ENCODE measurements around the gene ANAPC2. TPM values are rescaled to one million over a fixed set of nuclear protein-coding genes. Genes with fewer than 3 reads are reported as not detected.

Gene ANAPC2
- total and polyA plus RNA-seq, 4 donors, result 31.9 to 60.9 (median 41.1) TPM

DNA sequence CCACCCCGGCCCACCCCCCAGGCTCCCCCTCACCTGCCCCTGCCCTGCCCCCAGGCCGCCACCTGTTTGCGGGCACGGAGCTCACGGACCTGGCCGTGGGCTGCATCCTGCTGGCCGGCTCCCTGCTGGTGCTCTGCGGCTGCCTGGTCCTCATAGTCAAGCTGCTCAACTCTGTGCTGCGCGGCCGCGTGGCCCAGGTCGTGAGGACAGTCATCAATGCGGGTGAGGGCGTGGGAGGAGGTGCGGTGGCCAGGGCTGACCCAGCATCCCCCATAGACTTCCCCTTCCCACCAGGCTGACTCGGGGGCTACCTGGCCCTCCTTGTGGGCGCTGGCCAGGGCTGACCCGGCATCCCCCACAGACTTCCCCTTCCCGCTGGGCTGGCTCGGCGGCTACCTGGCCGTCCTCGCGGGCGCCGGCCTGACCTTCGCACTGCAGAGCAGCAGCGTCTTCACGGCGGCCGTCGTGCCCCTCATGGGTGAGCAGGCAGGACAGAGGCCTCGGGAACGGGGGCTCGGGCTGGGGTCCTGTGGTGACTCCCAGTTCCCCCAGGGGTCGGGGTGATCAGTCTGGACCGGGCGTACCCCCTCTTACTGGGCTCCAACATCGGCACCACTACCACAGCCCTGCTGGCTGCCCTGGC, 45.8 kb upstream of the ANAPC2 start:
- ATAC-seq (ENCODE audit: insufficient read depth, low FRiP score), result no peak
- Histone ChIP-seq H3K27ac (ENCODE audit: low read depth in 1 of 2, low read length in 1 of 2) (no peak overlapping the region), H3K36me3 (ENCODE audit: control insufficient read depth in 4 of 4, insufficient read depth in 4 of 4, low read length in 4 of 4) (no peaks in the 10 kb centered on the region), H3K4me3 (no peak overlapping the region), H3K9me3 (ENCODE audit: control insufficient read depth in 4 of 4, insufficient read depth in 3 of 4, low read length in 3 of 4) (peaks cover 0 to 2% (median 0%) of the 10 kb centered on the region in 4 donors), H3K4me1 (ENCODE audit: control insufficient read depth in 5 of 5, insufficient read depth in 5 of 5, low read length in 5 of 5) (peaks cover 0 to 14% (median 8%) of the 10 kb centered on the region in 5 donors), H3K9ac (ENCODE audit: insufficient read depth in 1 of 2, low read length in 2 of 2) (no peak overlapping the region), H3K27me3 (ENCODE audit: control insufficient read depth in 3 of 3, insufficient read depth in 3 of 3, low read length in 2 of 3) (peaks cover 0 to 6% (median 0%) of the 10 kb centered on the region in 3 donors)
- TF ChIP-seq, protein P1, sequence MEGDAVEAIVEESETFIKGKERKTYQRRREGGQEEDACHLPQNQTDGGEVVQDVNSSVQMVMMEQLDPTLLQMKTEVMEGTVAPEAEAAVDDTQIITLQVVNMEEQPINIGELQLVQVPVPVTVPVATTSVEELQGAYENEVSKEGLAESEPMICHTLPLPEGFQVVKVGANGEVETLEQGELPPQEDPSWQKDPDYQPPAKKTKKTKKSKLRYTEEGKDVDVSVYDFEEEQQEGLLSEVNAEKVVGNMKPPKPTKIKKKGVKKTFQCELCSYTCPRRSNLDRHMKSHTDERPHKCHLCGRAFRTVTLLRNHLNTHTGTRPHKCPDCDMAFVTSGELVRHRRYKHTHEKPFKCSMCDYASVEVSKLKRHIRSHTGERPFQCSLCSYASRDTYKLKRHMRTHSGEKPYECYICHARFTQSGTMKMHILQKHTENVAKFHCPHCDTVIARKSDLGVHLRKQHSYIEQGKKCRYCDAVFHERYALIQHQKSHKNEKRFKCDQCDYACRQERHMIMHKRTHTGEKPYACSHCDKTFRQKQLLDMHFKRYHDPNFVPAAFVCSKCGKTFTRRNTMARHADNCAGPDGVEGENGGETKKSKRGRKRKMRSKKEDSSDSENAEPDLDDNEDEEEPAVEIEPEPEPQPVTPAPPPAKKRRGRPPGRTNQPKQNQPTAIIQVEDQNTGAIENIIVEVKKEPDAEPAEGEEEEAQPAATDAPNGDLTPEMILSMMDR (IDR thresholded peaks at IDR 0.05; ENCODE audit: control extremely low read depth, extremely low read depth), result no peak
- 63 to 72% methylated on average over 27 to 40 of the region's 40 CpGs for WGBS, 2 donors
- DNase-seq, result no peak

DNA sequence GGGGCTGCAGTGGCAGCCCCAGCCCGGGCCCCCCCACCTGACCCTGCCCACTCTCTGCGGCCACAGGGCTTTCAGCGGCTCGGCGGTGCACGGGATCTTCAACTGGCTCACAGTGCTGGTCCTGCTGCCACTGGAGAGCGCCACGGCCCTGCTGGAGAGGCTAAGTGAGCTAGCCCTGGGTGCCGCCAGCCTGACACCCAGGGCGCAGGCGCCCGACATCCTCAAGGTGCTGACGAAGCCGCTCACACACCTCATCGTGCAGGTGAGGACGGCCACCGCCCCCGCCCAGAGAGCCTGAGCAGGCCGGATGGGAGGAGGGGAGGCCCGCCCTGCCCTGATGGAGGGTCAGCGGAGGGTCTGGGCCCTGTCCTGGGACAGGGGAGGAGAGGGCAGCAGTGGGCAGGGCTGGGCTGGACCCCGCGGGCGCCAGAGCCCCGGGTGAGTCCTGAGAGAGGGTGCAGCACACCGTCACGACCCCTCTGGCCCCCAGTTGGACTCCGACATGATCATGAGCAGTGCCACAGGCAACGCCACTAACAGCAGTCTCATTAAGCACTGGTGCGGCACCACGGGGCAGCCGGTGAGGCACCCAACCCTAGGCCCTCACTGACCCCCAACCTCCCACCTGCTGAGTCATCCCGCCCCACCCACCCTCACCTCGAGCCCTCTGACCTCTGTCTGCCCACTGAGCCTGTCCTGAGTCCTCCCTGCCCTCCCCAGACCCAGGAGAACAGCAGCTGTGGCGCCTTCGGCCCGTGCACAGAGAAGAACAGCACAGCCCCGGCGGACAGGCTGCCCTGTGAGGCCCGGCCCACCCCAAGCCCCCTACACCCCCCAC, 45.0 kb upstream of the ANAPC2 start:
- TF ChIP-seq, protein P1 (IDR thresholded peaks at IDR 0.05; ENCODE audit: control extremely low read depth, extremely low read depth), result no peak
- 79 to 87% methylated on average over 35 to 40 of the region's 40 CpGs for WGBS, 2 donors
- no peak for DNase-seq
- Histone ChIP-seq H3K9me3 (ENCODE audit: control insufficient read depth in 4 of 4, insufficient read depth in 3 of 4, low read length in 3 of 4) (peaks cover 0 to 2% (median 0%) of the 10 kb centered on the region in 4 donors), H3K27me3 (ENCODE audit: control insufficient read depth in 3 of 3, insufficient read depth in 3 of 3, low read length in 2 of 3) (peaks cover 0 to 6% (median 0%) of the 10 kb centered on the region in 3 donors), H3K27ac (ENCODE audit: low read depth in 1 of 2, low read length in 1 of 2) (no peak overlapping the region), H3K9ac (ENCODE audit: insufficient read depth in 1 of 2, low read length in 2 of 2) (no peak overlapping the region), H3K36me3 (ENCODE audit: control insufficient read depth in 4 of 4, insufficient read depth in 4 of 4, low read length in 4 of 4) (no peaks in the 10 kb centered on the region), H3K4me3 (no peak overlapping the region), H3K4me1 (ENCODE audit: control insufficient read depth in 5 of 5, insufficient read depth in 5 of 5, low read length in 5 of 5) (peaks cover 0 to 14% (median 4%) of the 10 kb centered on the region in 5 donors)
- no peak for ATAC-seq (ENCODE audit: insufficient read depth, low FRiP score)

- H3K9ac ChIP-seq (ENCODE audit: insufficient read depth in 1 of 2, low read length in 2 of 2), result no peak overlapping the region
- TF ChIP-seq, protein P1 (IDR thresholded peaks at IDR 0.05; ENCODE audit: control extremely low read depth, extremely low read depth), result no peak
- H3K27me3 ChIP-seq (ENCODE audit: control insufficient read depth in 3 of 3, insufficient read depth in 3 of 3, low read length in 2 of 3), result peaks cover 0 to 6% (median 0%) of the 10 kb centered on the region in 3 donors
- WGBS, 2 donors, result 69 to 81% methylated on average over 22 to 24 of the region's 24 CpGs
- DNase-seq (no peak), ATAC-seq (ENCODE audit: insufficient read depth, low FRiP score) (no peak)
- H3K4me1 ChIP-seq (ENCODE audit: control insufficient read depth in 5 of 5, insufficient read depth in 5 of 5, low read length in 5 of 5), result peaks cover 0 to 14% (median 7%) of the 10 kb centered on the region in 5 donors
- no peaks in the 10 kb centered on the region for H3K36me3 ChIP-seq (ENCODE audit: control insufficient read depth in 4 of 4, insufficient read depth in 4 of 4, low read length in 4 of 4)
- no peak overlapping the region for H3K4me3 ChIP-seq
- peaks cover 0 to 3% (median 0%) of the 10 kb centered on the region in 4 donors for H3K9me3 ChIP-seq (ENCODE audit: control insufficient read depth in 4 of 4, insufficient read depth in 3 of 4, low read length in 3 of 4)
- H3K27ac ChIP-seq (ENCODE audit: low read depth in 1 of 2, low read length in 1 of 2), result no peak overlapping the region
These were observed 44.1 kb upstream of the ANAPC2 start for GRCh38 chr9:137232510-137232909.
